Measurements from ENCODE around the gene KIAA1958.

DNA sequence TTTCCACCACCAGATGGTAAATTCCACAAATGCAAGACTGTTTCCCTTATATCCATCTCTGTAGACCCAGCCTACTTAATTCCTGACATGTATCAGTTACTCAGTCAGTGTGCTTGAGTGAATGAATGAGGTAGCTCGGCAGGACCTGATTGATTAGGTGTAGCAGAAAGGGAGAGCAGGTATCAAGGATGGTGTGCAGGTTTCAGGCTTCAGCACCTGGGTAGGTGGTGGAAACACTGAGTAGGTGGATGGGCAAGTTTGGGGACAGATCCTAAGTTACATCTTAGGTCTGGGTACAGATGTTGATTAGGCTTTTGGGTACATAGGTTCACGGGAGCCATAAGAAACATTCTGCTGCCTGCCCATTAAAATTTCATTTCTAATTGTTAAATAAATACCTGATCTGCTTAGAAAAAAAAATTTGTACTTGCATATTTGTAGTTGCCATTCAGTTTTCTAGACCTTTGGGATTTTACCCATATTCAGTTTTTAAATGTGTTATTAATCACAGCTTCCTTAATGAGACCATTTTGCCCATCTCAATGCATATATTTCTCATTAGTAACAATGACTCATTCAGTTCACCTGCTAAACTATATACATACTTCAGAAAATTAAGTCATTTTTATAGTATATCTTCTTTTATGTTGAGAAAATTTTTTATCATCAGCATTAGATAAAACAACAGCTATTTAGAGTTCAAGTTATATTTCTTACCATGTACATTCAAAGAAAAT is 119.5 kb downstream of the KIAA1958 start:
- TF ChIP-seq POLR2AphosphoS5 (IDR thresholded peaks at IDR 0.05) = no peak
- TF ChIP-seq, protein P1, sequence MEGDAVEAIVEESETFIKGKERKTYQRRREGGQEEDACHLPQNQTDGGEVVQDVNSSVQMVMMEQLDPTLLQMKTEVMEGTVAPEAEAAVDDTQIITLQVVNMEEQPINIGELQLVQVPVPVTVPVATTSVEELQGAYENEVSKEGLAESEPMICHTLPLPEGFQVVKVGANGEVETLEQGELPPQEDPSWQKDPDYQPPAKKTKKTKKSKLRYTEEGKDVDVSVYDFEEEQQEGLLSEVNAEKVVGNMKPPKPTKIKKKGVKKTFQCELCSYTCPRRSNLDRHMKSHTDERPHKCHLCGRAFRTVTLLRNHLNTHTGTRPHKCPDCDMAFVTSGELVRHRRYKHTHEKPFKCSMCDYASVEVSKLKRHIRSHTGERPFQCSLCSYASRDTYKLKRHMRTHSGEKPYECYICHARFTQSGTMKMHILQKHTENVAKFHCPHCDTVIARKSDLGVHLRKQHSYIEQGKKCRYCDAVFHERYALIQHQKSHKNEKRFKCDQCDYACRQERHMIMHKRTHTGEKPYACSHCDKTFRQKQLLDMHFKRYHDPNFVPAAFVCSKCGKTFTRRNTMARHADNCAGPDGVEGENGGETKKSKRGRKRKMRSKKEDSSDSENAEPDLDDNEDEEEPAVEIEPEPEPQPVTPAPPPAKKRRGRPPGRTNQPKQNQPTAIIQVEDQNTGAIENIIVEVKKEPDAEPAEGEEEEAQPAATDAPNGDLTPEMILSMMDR (IDR thresholded peaks at IDR 0.05 in 8 of 11, conservative IDR thresholded peaks at IDR 0.05 in 3 of 11) = no peak
- no peak for TF ChIP-seq POLR2A (IDR thresholded peaks at IDR 0.05)
